Stomach (tissue), 9 donors: ENCODE results near the gene OR4F6. TPM values are rescaled to one million over a fixed set of nuclear protein-coding genes. Genes with fewer than 3 reads are reported as not detected.

Experiments used
- DNase-seq, 2 donors: peaks; one replicate each; pipeline versions ENCODE4 v3.0.0 to v3.0.0-alpha.2; 2013 to 2019
- H3K27ac ChIP-seq, 5 donors: fragments of 200-600 bp in 4 of 5; sonication (generic) in 4 of 5; one replicate each; pipeline ENCODE4 v1.5.1; 2013 to 2019; ENCODE audit warnings: mild to moderate bottlenecking in 1 of 5, moderate library complexity in 1 of 5
- H3K27me3 ChIP-seq, 3 donors: fragments of 200-600 bp; sonication (generic); one replicate each; pipeline ENCODE4 v1.5.1; 2017 to 2019; ENCODE audit warnings: mixed run types in 1 of 3
- H3K36me3 ChIP-seq, 4 donors: fragments of 200-600 bp; sonication (generic); 1 replicate in 3 of 4; 2 replicates in 1 of 4; pipeline ENCODE4 v1.5.1; 2016 to 2019
- H3K4me1 ChIP-seq, 4 donors: fragments of 200-600 bp; sonication (generic); one replicate each; pipeline ENCODE4 v1.5.1; 2016 to 2019
- H3K4me3 ChIP-seq, 4 donors: fragments of 200-600 bp; sonication (generic) in 3 of 4; one replicate each; pipeline ENCODE4 v1.5.1; 2016 to 2019; ENCODE audit warnings: mild to moderate bottlenecking in 1 of 4
- H3K9me3 ChIP-seq, 4 donors: fragments of 200-600 bp; sonication (generic); one replicate each; pipeline ENCODE4 v1.5.1; 2016 to 2019
- CTCF ChIP-seq, 7 experiments: fragments of 450-650 bp in 4 of 7; fragments of 200-600 bp in 3 of 7; sonication (generic) in 3 of 7; IDR thresholded peaks; one replicate each; pipeline ENCODE4 v1.5.1; 2016 to 2019; ENCODE audit warnings: antibody characterized with exemption in 7 of 7, control low read depth in 2 of 7, mild to moderate bottlenecking in 1 of 7
- EP300 ChIP-seq: sonication (generic); formaldehyde crosslinking; IDR thresholded peaks from one replicate; pipeline ENCODE4 v1.6.1; 2017; ENCODE audit warnings: antibody characterized with exemption
- POLR2A ChIP-seq, 4 donors: fragments of 450-650 bp; IDR thresholded peaks; one replicate each; pipeline ENCODE4 v1.6.1; 2016; ENCODE audit warnings: antibody characterized with exemption in 4 of 4, control low read depth in 2 of 4, mild to moderate bottlenecking in 1 of 4, moderate library complexity in 1 of 4
- POLR2AphosphoS5 ChIP-seq, 3 donors: sonication (generic); formaldehyde crosslinking; IDR thresholded peaks; one replicate each; pipeline ENCODE4 v1.6.1; 2016; ENCODE audit warnings: antibody characterized with exemption in 3 of 3
- WGBS, 5 donors: extraction: QIAGEN DNeasy Blood & Tissue Kit in 3 of 5; methylation state at CpG; one replicate each; pipeline versions ENCODE4 v1.1.5 to v1.1.7; 2013 to 2018; 5-methylcytosine and 5-hydroxymethylcytosine counted together
- intact Hi-C: fragments of 100-400 bp; cut with DNase I; formaldehyde crosslinking; loops from one replicate; pipeline ENCODE4 v1.15.1; 2023; ENCODE audit warnings: low total_unique reads
- polyA plus RNA-seq, 3 donors: library from polyadenylated mRNA; stranded (reverse); fragments of 200-250 nt; gene quantifications; one replicate each; pipeline ENCODE4 v1.2.3, GENCODE V29; 2013
- small RNA-seq, 4 donors: library from RNA; depleted of rRNA; stranded (forward); fragments of <200 nt; gene quantifications; one replicate each; pipeline ENCODE3, GENCODE V24; 2016
- total RNA-seq, 5 donors: library from RNA; depleted of rRNA; stranded (reverse); fragments of >200 nt; gene quantifications; one replicate each; pipeline versions ENCODE4 v1.1.0 to v1.2.3, GENCODE V29; 2014 to 2016
- donor health status: healthy with polysubstance abuse.
- donor health status: Bipolar disorder and iron deficiency.
- donor health status: healthy.

Gene OR4F6
- total and polyA plus RNA-seq, 8 donors, result not detected

- Histone ChIP-seq H3K27ac (no peak overlapping the region), H3K36me3 (no peaks in the 10 kb centered on the region), H3K4me1 (no peaks in the 10 kb centered on the region), H3K27me3 (peaks cover 0 to 17% (median 0%) of the 10 kb centered on the region in 3 donors), H3K4me3 (no peak overlapping the region), H3K9me3 (peaks cover 0 to 7% (median 0%) of the 10 kb centered on the region in 4 donors)
- intact Hi-C loops, result no loop called here
- 54 to 70% (median 66%) methylated on average over 3 of the region's 3 CpGs for WGBS, 5 donors
- DNase-seq, result no peak
- TF ChIP-seq POLR2AphosphoS5 (IDR thresholded peaks at IDR 0.05) (no peak), POLR2A (IDR thresholded peaks at IDR 0.05) (no peak), CTCF (IDR thresholded peaks at IDR 0.05) (no peak), EP300 (no peak)
These were observed 38.3 kb downstream of the OR4F6 start for GRCh38 chr15:101841656-101842055.

GRCh38 chr15:101844916-101845315, 41.6 kb downstream of the OR4F6 start:
- no peaks in the 10 kb centered on the region for H3K36me3 ChIP-seq
- H3K4me1 ChIP-seq, result no peaks in the 10 kb centered on the region
- no peak overlapping the region for H3K4me3 ChIP-seq
- H3K27me3 ChIP-seq, result peaks cover 0 to 17% (median 0%) of the 10 kb centered on the region in 3 donors
- no peak for TF ChIP-seq POLR2A (IDR thresholded peaks at IDR 0.05)
- TF ChIP-seq EP300, result no peak
- no peak for TF ChIP-seq CTCF (IDR thresholded peaks at IDR 0.05)
- no peak for TF ChIP-seq POLR2AphosphoS5 (IDR thresholded peaks at IDR 0.05)
- H3K9me3 ChIP-seq, result no peaks in the 10 kb centered on the region
- WGBS, 5 donors, result 69 to 83% (median 70%) methylated on average over 6 of the region's 6 CpGs
- DNase-seq, result no peak
- H3K27ac ChIP-seq, result no peak overlapping the region
- intact Hi-C loops, result no loop called here

GRCh38 chr15:101852356-101852755, 49.0 kb downstream of the OR4F6 start:
- Histone ChIP-seq H3K27me3 (no peaks in the 10 kb centered on the region), H3K36me3 (no peaks in the 10 kb centered on the region), H3K4me1 (no peaks in the 10 kb centered on the region), H3K4me3 (no peak overlapping the region), H3K27ac (no peak overlapping the region), H3K9me3 (no peaks in the 10 kb centered on the region)
- DNase-seq, result no peak
- WGBS, 5 donors, result 65 to 91% (median 84%) methylated on average over 1 of the region's 1 CpG
- intact Hi-C loops, result no loop called here
- TF ChIP-seq POLR2AphosphoS5 (IDR thresholded peaks at IDR 0.05), result no peak
- no peak for TF ChIP-seq CTCF (IDR thresholded peaks at IDR 0.05)
- TF ChIP-seq POLR2A (IDR thresholded peaks at IDR 0.05), result no peak
- no peak for TF ChIP-seq EP300

Small RNA genes lying within 50 kb of the gene (small RNA-seq; reads per million reads assigned to genes)
- 0 reads per million in 4 donors for gene RN7SL209P

Other genes starting within 250 kb of the OR4F6 start
- 100 to 1,000 TPM in 1 of 5 donors, 10 to 100 TPM in 4; 20.4 to 128 (median 63.0) TPM for gene TM2D3, start 151.1 kb upstream of the OR4F6 start, total RNA-seq
- 10 to 100 TPM; 23.7 to 34.6 (median 24.1) TPM for gene TM2D3, start 151.1 kb upstream of the OR4F6 start, polyA plus RNA-seq
- 10 to 100 TPM in 4 of 5 donors, 1 to 10 TPM in 1; 5.4 to 53.1 (median 26.5) TPM for gene TARS3, start 79.0 kb upstream of the OR4F6 start, total RNA-seq
- gene TARS3, start 79.0 kb upstream of the OR4F6 start, polyA plus RNA-seq, result 1 to 10 TPM; 3.4 to 5.0 (median 4.7) TPM
- gene OR4F15, start 8.7 kb downstream of the OR4F6 start, total RNA-seq, result not detected
- not detected for gene OR4F15, start 8.7 kb downstream of the OR4F6 start, polyA plus RNA-seq